HEK293 (cell line): ENCODE data around the gene BEST2.

Experiments
- AEBP2 ChIP-seq: fragments of 450-650 bp; formaldehyde crosslinking; IDR thresholded peaks from 2 replicates; pipeline ENCODE4 v1.5.1; 2016; ENCODE audit warnings: missing biosample characterization, missing genetic modification characterization, borderline replicate concordance
- IKZF3 ChIP-seq: fragments of 450-650 bp; IDR thresholded peaks from 2 replicates; pipeline ENCODE4 v1.5.0; 2018; ENCODE audit warnings: missing biosample characterization, mild to moderate bottlenecking, missing genetic modification characterization, moderate library complexity
- KLF1 ChIP-seq: fragments of 450-650 bp; formaldehyde crosslinking; IDR thresholded peaks from 2 replicates; pipeline ENCODE4 v1.5.1; 2016; ENCODE audit warnings: missing biosample characterization, missing genetic modification characterization
- PBX3 ChIP-seq: sonication (generic); formaldehyde crosslinking; IDR thresholded peaks from 2 replicates; pipeline ENCODE4 v1.8.1; 2022; ENCODE audit warnings: mild to moderate bottlenecking, moderate library complexity, missing genetic modification reagents
- SETDB1 ChIP-seq: IDR thresholded peaks from one replicate; pipeline ENCODE4 v1.6.1; 2017; ENCODE audit warnings: mild to moderate bottlenecking, low read length, moderate library complexity, mixed read lengths; ENCODE audit not compliant: insufficient read length
- WT1 ChIP-seq: fragments of 450-650 bp; formaldehyde crosslinking; IDR thresholded peaks from 2 replicates; pipeline ENCODE4 v1.5.1; 2016; ENCODE audit warnings: missing biosample characterization, missing genetic modification characterization
- YY1 ChIP-seq: fragments of 450-650 bp; formaldehyde crosslinking; IDR thresholded peaks from 2 replicates; pipeline ENCODE4 v1.5.1; 2018; ENCODE audit warnings: missing biosample characterization, missing genetic modification characterization
- ZBTB17 ChIP-seq: fragments of 450-650 bp; formaldehyde crosslinking; IDR thresholded peaks from 2 replicates; pipeline ENCODE4 v1.5.1; 2016; ENCODE audit warnings: missing biosample characterization, missing genetic modification characterization
- ZBTB7A ChIP-seq: fragments of 450-650 bp; formaldehyde crosslinking; IDR thresholded peaks from 2 replicates; pipeline ENCODE4 v1.5.1; 2016; ENCODE audit warnings: low read depth, missing biosample characterization, missing genetic modification characterization
- ZEB2 ChIP-seq: fragments of 450-650 bp; formaldehyde crosslinking; IDR thresholded peaks from 2 replicates; pipeline ENCODE4 v1.5.1; 2016; ENCODE audit warnings: missing biosample characterization, missing genetic modification characterization
- ZNF2 ChIP-seq: fragments of 450-650 bp; formaldehyde crosslinking; IDR thresholded peaks from 2 replicates; pipeline ENCODE4 v1.5.1; 2016; ENCODE audit warnings: missing biosample characterization, missing genetic modification characterization
- ZNF239 ChIP-seq: fragments of 450-650 bp; formaldehyde crosslinking; IDR thresholded peaks from 2 replicates; pipeline ENCODE4 v1.5.1; 2016; ENCODE audit warnings: missing biosample characterization, missing genetic modification characterization
- ZNF24 ChIP-seq: fragments of 450-650 bp; formaldehyde crosslinking; IDR thresholded peaks from 2 replicates; pipeline ENCODE4 v1.5.1; 2016; ENCODE audit warnings: missing biosample characterization, missing genetic modification characterization
- ZNF335 ChIP-seq: fragments of 450-650 bp; formaldehyde crosslinking; conservative IDR thresholded peaks from 2 replicates; pipeline ENCODE4 v1.5.1; 2016; ENCODE audit warnings: missing biosample characterization, missing genetic modification characterization
- ZNF416 ChIP-seq: fragments of 450-650 bp; formaldehyde crosslinking; IDR thresholded peaks from 2 replicates; pipeline ENCODE4 v1.5.1; 2016; ENCODE audit warnings: missing biosample characterization, missing genetic modification characterization
- ZNF423 ChIP-seq: fragments of 450-650 bp; formaldehyde crosslinking; IDR thresholded peaks from 2 replicates; pipeline ENCODE4 v1.5.1; 2016; ENCODE audit warnings: missing biosample characterization, missing genetic modification characterization
- ZNF473 ChIP-seq: fragments of 450-650 bp; formaldehyde crosslinking; IDR thresholded peaks from 2 replicates; pipeline ENCODE4 v1.5.1; 2017; ENCODE audit warnings: missing biosample characterization, missing genetic modification characterization
- ZNF488 ChIP-seq: fragments of 450-650 bp; formaldehyde crosslinking; IDR thresholded peaks from 2 replicates; pipeline ENCODE4 v1.5.1; 2016; ENCODE audit warnings: missing biosample characterization, missing genetic modification characterization
- ZNF510 ChIP-seq: fragments of 450-650 bp; formaldehyde crosslinking; IDR thresholded peaks from 2 replicates; pipeline ENCODE4 v1.5.1; 2018; ENCODE audit warnings: mild to moderate bottlenecking, missing genetic modification characterization, missing biosample characterization; ENCODE audit not compliant: insufficient replicate concordance
- ZNF514 ChIP-seq: fragments of 450-650 bp; formaldehyde crosslinking; IDR thresholded peaks from 2 replicates; pipeline ENCODE4 v1.5.1; 2016; ENCODE audit warnings: missing biosample characterization, missing genetic modification characterization
- ZNF639 ChIP-seq: fragments of 450-650 bp; formaldehyde crosslinking; IDR thresholded peaks from 2 replicates; pipeline ENCODE4 v1.5.1; 2016; ENCODE audit warnings: missing biosample characterization, missing genetic modification characterization
- ZNF707 ChIP-seq: fragments of 450-650 bp; formaldehyde crosslinking; IDR thresholded peaks from 2 replicates; pipeline ENCODE4 v1.5.1; 2016; ENCODE audit warnings: missing biosample characterization, missing genetic modification characterization
- TF ChIP-seq, protein P1 (sequence below): fragments of 450-650 bp; formaldehyde crosslinking; IDR thresholded peaks from 2 replicates; pipeline ENCODE4 v1.5.1; 2016; ENCODE audit warnings: missing biosample characterization, missing genetic modification characterization
- TF ChIP-seq, protein P2 (sequence below): fragments of 450-650 bp; formaldehyde crosslinking; IDR thresholded peaks from 2 replicates; pipeline ENCODE4 v1.5.1; 2016; ENCODE audit warnings: missing biosample characterization, missing genetic modification characterization

Gene BEST2

GRCh38 chr19:12792853-12793289, 41.3 kb downstream of the BEST2 start (continued):
- TF ChIP-seq ZNF473 (tag by site-specific recombination) (no peak), WT1 (tag by site-specific recombination) (no peak), PBX3 (CRISPR knock-in tag) (no peak), ZEB2 (tag by site-specific recombination) (no peak), ZNF510 (tag by site-specific recombination) (no peak), KLF1 (no peak), ZNF2 (tag by site-specific recombination) (no peak; the same call in 1 of the 2 replicates), AEBP2 (tag by site-specific recombination) (no peak), ZNF488 (tag by site-specific recombination) (no peak), ZNF639 (no peak), ZNF514 (tag by site-specific recombination) (no peak), IKZF3 (tag by site-specific recombination) (no peak), SETDB1 (no peak), ZNF423 (no peak), ZBTB7A (tag by site-specific recombination) (peak; percentile 85; the same call in 1 of the 2 replicates), ZNF335 (tag by site-specific recombination) (no peak; the same call in 1 of the 2 replicates), ZNF24 (tag by site-specific recombination) (no peak), ZNF707 (tag by site-specific recombination) (no peak; the same call in 1 of the 2 replicates), ZBTB17 (tag by site-specific recombination) (peak; percentile 47; the same call in 1 of the 2 replicates), ZNF239 (tag by site-specific recombination) (no peak), YY1 (tag by site-specific recombination) (no peak), ZNF416 (no peak)
- TF ChIP-seq, protein P1, sequence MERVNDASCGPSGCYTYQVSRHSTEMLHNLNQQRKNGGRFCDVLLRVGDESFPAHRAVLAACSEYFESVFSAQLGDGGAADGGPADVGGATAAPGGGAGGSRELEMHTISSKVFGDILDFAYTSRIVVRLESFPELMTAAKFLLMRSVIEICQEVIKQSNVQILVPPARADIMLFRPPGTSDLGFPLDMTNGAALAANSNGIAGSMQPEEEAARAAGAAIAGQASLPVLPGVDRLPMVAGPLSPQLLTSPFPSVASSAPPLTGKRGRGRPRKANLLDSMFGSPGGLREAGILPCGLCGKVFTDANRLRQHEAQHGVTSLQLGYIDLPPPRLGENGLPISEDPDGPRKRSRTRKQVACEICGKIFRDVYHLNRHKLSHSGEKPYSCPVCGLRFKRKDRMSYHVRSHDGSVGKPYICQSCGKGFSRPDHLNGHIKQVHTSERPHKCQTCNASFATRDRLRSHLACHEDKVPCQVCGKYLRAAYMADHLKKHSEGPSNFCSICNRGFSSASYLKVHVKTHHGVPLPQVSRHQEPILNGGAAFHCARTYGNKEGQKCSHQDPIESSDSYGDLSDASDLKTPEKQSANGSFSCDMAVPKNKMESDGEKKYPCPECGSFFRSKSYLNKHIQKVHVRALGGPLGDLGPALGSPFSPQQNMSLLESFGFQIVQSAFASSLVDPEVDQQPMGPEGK = peak; percentile 80
- TF ChIP-seq, protein P2, sequence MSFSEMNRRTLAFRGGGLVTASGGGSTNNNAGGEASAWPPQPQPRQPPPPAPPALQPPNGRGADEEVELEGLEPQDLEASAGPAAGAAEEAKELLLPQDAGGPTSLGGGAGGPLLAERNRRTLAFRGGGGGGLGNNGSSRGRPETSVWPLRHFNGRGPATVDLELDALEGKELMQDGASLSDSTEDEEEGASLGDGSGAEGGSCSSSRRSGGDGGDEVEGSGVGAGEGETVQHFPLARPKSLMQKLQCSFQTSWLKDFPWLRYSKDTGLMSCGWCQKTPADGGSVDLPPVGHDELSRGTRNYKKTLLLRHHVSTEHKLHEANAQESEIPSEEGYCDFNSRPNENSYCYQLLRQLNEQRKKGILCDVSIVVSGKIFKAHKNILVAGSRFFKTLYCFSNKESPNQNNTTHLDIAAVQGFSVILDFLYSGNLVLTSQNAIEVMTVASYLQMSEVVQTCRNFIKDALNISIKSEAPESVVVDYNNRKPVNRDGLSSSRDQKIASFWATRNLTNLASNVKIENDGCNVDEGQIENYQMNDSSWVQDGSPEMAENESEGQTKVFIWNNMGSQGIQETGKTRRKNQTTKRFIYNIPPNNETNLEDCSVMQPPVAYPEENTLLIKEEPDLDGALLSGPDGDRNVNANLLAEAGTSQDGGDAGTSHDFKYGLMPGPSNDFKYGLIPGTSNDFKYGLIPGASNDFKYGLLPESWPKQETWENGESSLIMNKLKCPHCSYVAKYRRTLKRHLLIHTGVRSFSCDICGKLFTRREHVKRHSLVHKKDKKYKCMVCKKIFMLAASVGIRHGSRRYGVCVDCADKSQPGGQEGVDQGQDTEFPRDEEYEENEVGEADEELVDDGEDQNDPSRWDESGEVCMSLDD (tag by site-specific recombination) = peak; percentile 67; the same call in 1 of the 2 replicates
